H9 (cell line): ENCODE data around the gene NRXN3. TPM values are rescaled to one million over a fixed set of nuclear protein-coding genes. Genes with fewer than 3 reads are reported as not detected.

Source experiments
- DNase-seq: peaks from one replicate; pipeline ENCODE4 v3.0.0-alpha.2; 2017
- H2AFZ ChIP-seq: one replicate; pipeline ENCODE4 v1.6.1; 2013; ENCODE audit warnings: mild to moderate bottlenecking, low read length, control low read depth, moderate library complexity
- H2AK5ac ChIP-seq: 2 replicates; pipeline ENCODE4 v1.6.1; 2013; ENCODE audit warnings: low read length, control low read depth, mixed read lengths; ENCODE audit not compliant: insufficient read length
- H2BK120ac ChIP-seq: one replicate; pipeline ENCODE4 v1.6.1; 2013; ENCODE audit warnings: low read depth, mild to moderate bottlenecking, low read length, control low read depth, inconsistent platforms; ENCODE audit not compliant: poor library complexity, severe bottlenecking
- H2BK12ac ChIP-seq: 2 replicates; pipeline ENCODE4 v1.6.1; 2013; ENCODE audit warnings: low read length, control low read depth, mixed read lengths, low read depth; ENCODE audit not compliant: insufficient read length
- H2BK15ac ChIP-seq: 2 replicates; pipeline ENCODE4 v1.6.1; 2013; ENCODE audit warnings: low read depth, low read length, control low read depth
- H2BK20ac ChIP-seq: one replicate; pipeline ENCODE4 v1.6.1; 2013; ENCODE audit warnings: low read depth, mild to moderate bottlenecking, low read length, control low read depth, inconsistent platforms; ENCODE audit not compliant: poor library complexity, severe bottlenecking
- H2BK5ac ChIP-seq: 2 replicates; pipeline ENCODE4 v1.6.1; 2013; ENCODE audit warnings: low read length, control low read depth, mixed read lengths; ENCODE audit not compliant: insufficient read length
- H3K14ac ChIP-seq: 2 replicates; pipeline ENCODE4 v1.6.1; 2013; ENCODE audit warnings: low read length, control low read depth; ENCODE audit not compliant: insufficient read depth
- H3K18ac ChIP-seq: 2 replicates; pipeline ENCODE4 v1.6.1; 2013; ENCODE audit warnings: low read depth, mild to moderate bottlenecking, mixed read lengths, low read length, control low read depth; ENCODE audit not compliant: insufficient read length
- H3K23ac ChIP-seq: 2 replicates; pipeline ENCODE4 v1.6.1; 2013; ENCODE audit warnings: low read length, control low read depth, mixed read lengths, low read depth; ENCODE audit not compliant: insufficient read length
- H3K23me2 ChIP-seq: 2 replicates; pipeline ENCODE4 v1.6.1; 2013; ENCODE audit warnings: low read depth, mild to moderate bottlenecking, mixed read lengths, low read length, control low read depth; ENCODE audit not compliant: insufficient read length, poor library complexity, severe bottlenecking
- H3K27ac ChIP-seq: 2 replicates; pipeline ENCODE4 v1.5.1; 2013; ENCODE audit warnings: low read length, control low read depth, mixed read lengths, low read depth; ENCODE audit not compliant: insufficient read length
- H3K27me3 ChIP-seq: 2 replicates; pipeline ENCODE4 v1.6.1; 2013; ENCODE audit warnings: low read length, control low read depth, inconsistent platforms; ENCODE audit not compliant: insufficient read depth
- H3K4ac ChIP-seq: 2 replicates; pipeline ENCODE4 v1.6.1; 2013; ENCODE audit warnings: low read depth, mild to moderate bottlenecking, control low read depth, inconsistent platforms, low read length, moderate library complexity
- H3K4me1 ChIP-seq: 2 replicates; pipeline ENCODE4 v1.6.1; 2013; ENCODE audit warnings: low read length, control low read depth, inconsistent platforms; ENCODE audit not compliant: insufficient read depth
- H3K4me2 ChIP-seq: 2 replicates; pipeline ENCODE4 v1.6.1; 2013; ENCODE audit warnings: low read length, control low read depth, mixed read lengths; ENCODE audit not compliant: insufficient read length, insufficient read depth
- H3K56ac ChIP-seq: 2 replicates; pipeline ENCODE4 v1.6.1; 2013; ENCODE audit warnings: low read depth, mild to moderate bottlenecking, mixed read lengths, low read length, control low read depth; ENCODE audit not compliant: insufficient read length
- H3K79me1 ChIP-seq: 2 replicates; pipeline ENCODE4 v1.6.1; 2013; ENCODE audit warnings: low read depth, mild to moderate bottlenecking, moderate library complexity, low read length, control low read depth, inconsistent platforms; ENCODE audit not compliant: insufficient read depth, poor library complexity, severe bottlenecking
- H3K79me2 ChIP-seq: 2 replicates; pipeline ENCODE4 v1.6.1; 2013; ENCODE audit warnings: low read length, control low read depth, inconsistent platforms; ENCODE audit not compliant: insufficient read depth
- H3K9ac ChIP-seq: 2 replicates; pipeline ENCODE4 v1.6.1; 2013; ENCODE audit warnings: low read length, control low read depth, mixed read lengths; ENCODE audit not compliant: insufficient read length; ENCODE audit errors: extremely low read depth
- H3K9me3 ChIP-seq: one replicate; pipeline ENCODE4 v1.6.1; 2013; ENCODE audit warnings: low read depth, low read length, inconsistent platforms; ENCODE audit not compliant: control insufficient read depth
- H3T11ph ChIP-seq: one replicate; pipeline ENCODE4 v1.6.1; 2013; ENCODE audit warnings: mild to moderate bottlenecking, low read length, control low read depth, inconsistent platforms
- H4K20me1 ChIP-seq: one replicate; pipeline ENCODE4 v1.6.1; 2013; ENCODE audit not compliant: control insufficient read depth, insufficient read length, insufficient read depth
- H4K5ac ChIP-seq: 2 replicates; pipeline ENCODE4 v1.6.1; 2013; ENCODE audit warnings: low read depth, mild to moderate bottlenecking, mixed read lengths, low read length, control low read depth; ENCODE audit not compliant: insufficient read length
- H4K8ac ChIP-seq: replicated peaks from 2 replicates; pipeline ENCODE4 v1.6.1; 2013; ENCODE audit warnings: low read length, control low read depth, mixed read lengths, low read depth; ENCODE audit not compliant: insufficient read length
- H4K91ac ChIP-seq: 2 replicates; pipeline ENCODE4 v1.6.1; 2013; ENCODE audit warnings: low read depth, mild to moderate bottlenecking, moderate library complexity, mixed read lengths, low read length, control low read depth; ENCODE audit not compliant: insufficient read length
- H3K27ac Mint-ChIP-seq, 3 experiments: 2 replicates in 2 of 3; 3 replicates in 1 of 3; pipeline ENCODE4 v1.8.0; 2020 to 2021; ENCODE audit warnings: mixed read lengths in 3 of 3, mild to moderate bottlenecking in 1 of 3, moderate library complexity in 1 of 3
- H3K27me3 Mint-ChIP-seq: 2 replicates; pipeline ENCODE4 v1.8.0; 2021; ENCODE audit warnings: low read depth, mild to moderate bottlenecking, moderate library complexity, mixed read lengths
- H3K36me3 Mint-ChIP-seq, 3 experiments: 2 replicates in 2 of 3; 3 replicates in 1 of 3; pipeline ENCODE4 v1.8.0; 2020 to 2021; ENCODE audit warnings: low read depth in 3 of 3, mixed read lengths in 3 of 3; ENCODE audit not compliant: insufficient read depth in 1 of 3
- H3K4me1 Mint-ChIP-seq, 2 experiments: 2 replicates each; pipeline ENCODE4 v1.8.0; 2020; ENCODE audit warnings: mixed read lengths in 2 of 2
- H3K4me3 Mint-ChIP-seq, 2 experiments: 2 replicates in 1 of 2; 3 replicates in 1 of 2; pipeline ENCODE4 v1.8.0; 2020 to 2021; ENCODE audit warnings: mild to moderate bottlenecking in 2 of 2, mixed read lengths in 2 of 2, moderate library complexity in 1 of 2
- H3K9me3 Mint-ChIP-seq, 2 experiments: 2 replicates in 1 of 2; 3 replicates in 1 of 2; pipeline ENCODE4 v1.8.0; 2020; ENCODE audit warnings: mild to moderate bottlenecking in 2 of 2, mixed read lengths in 2 of 2, moderate library complexity in 1 of 2
- WGBS: extraction: QIAGEN DNeasy Blood & Tissue Kit; methylation state at CpG from one replicate; pipeline ENCODE4 v1.1.7; 2013; ENCODE audit warnings: missing lambda C conversion rate, low lambda C conversion rate, mixed read lengths; ENCODE audit not compliant: insufficient read length; ENCODE audit errors: extremely low coverage; 5-methylcytosine and 5-hydroxymethylcytosine counted together
- total RNA-seq: library from RNA; stranded (reverse); gene quantifications from 2 replicates; pipeline ENCODE4 v1.2.1, GENCODE V29; 2021
- TF ChIP-seq, protein P1 (sequence below): fragments of 200-600 bp; sonication (generic); conservative IDR thresholded peaks from 3 replicates; pipeline ENCODE4 v1.8.0; 2021; ENCODE audit warnings: antibody characterized with exemption, mild to moderate bottlenecking

NRXN3 gene
- total RNA-seq, 1 experiment from 2014 or later = 1.8 TPM

DNA sequence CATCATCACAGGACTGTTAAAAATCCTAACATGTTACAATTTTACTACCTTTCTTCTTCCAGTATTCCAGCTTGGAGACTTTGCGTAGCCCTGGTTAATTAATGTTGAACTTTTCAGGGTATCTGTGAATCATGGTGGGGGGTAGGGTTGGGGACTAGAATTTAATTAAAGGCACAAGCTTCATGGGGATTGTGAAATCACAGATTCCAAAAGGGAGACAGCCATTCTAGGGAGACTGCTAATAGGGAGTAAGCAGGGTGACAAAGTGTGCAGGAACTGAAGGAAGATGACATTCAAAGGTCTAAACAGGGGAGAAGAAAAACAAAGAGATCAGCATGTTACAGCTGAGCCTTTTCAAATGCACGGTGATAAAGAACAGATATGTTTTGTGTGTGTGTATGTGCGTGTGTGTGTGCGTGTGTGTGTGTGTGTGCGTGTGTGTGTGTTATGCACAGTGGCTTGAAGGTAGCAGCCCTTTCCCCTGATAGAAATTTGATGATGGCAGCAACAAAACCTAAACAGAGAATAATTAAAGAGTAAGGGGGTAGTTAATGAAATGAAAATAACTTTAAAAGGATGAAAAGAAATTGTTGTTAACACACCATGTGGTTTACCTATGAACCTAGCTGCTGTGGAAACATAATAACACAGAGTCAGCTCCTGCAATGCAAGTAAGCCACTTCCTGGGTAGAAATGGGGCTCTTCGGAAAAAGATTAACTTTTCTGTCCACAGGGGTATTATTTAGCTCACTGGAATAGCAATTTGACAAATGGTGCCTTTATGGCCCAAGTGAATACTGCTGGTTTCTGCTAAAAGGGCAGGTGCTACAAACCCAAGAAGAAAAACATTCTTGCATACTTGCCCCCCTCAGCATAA is 1459.5 kb downstream of the NRXN3 start:
- H3K27ac Mint-ChIP-seq = no peak overlapping the region
- Histone ChIP-seq H3K79me1 (no peaks in the 10 kb centered on the region), H3K56ac (no peak overlapping the region), H2AFZ (no peak overlapping the region), H4K8ac (no peak overlapping the region), H3K27ac (no peak overlapping the region), H3K14ac (no peak overlapping the region), H2BK5ac (no peak overlapping the region), H3K27me3 (no peaks in the 10 kb centered on the region), H2BK20ac (no peak overlapping the region), H3K23me2 (no peaks in the 10 kb centered on the region), H3K18ac (peak overlapping the region; percentile 46), H4K20me1 (no peaks in the 10 kb centered on the region), H3K4ac (no peak overlapping the region), H4K5ac (no peak overlapping the region), H2BK15ac (no peak overlapping the region), H3T11ph (no peak overlapping the region), H3K23ac (no peak overlapping the region), H3K9ac (no peak overlapping the region), H2AK5ac (no peak overlapping the region), H4K91ac (no peak overlapping the region), H3K79me2 (no peaks in the 10 kb centered on the region), H2BK120ac (no peak overlapping the region), H3K9me3 (no peaks in the 10 kb centered on the region), H2BK12ac (no peak overlapping the region), H3K4me1 (no peaks in the 10 kb centered on the region), H3K4me2 (no peak overlapping the region)
- H3K27me3 Mint-ChIP-seq = peaks cover 4% of the 10 kb centered on the region; the same call in 1 of the 2 replicates
- TF ChIP-seq, protein P1, sequence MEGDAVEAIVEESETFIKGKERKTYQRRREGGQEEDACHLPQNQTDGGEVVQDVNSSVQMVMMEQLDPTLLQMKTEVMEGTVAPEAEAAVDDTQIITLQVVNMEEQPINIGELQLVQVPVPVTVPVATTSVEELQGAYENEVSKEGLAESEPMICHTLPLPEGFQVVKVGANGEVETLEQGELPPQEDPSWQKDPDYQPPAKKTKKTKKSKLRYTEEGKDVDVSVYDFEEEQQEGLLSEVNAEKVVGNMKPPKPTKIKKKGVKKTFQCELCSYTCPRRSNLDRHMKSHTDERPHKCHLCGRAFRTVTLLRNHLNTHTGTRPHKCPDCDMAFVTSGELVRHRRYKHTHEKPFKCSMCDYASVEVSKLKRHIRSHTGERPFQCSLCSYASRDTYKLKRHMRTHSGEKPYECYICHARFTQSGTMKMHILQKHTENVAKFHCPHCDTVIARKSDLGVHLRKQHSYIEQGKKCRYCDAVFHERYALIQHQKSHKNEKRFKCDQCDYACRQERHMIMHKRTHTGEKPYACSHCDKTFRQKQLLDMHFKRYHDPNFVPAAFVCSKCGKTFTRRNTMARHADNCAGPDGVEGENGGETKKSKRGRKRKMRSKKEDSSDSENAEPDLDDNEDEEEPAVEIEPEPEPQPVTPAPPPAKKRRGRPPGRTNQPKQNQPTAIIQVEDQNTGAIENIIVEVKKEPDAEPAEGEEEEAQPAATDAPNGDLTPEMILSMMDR = no peak
- no peak for DNase-seq
- H3K36me3 Mint-ChIP-seq = no peaks in the 10 kb centered on the region; a peak in 2 of 7 replicates
- H3K9me3 Mint-ChIP-seq = peaks cover 2 to 3% of the 10 kb centered on the region in 2 experiments; a peak in 3 of 5 replicates
- H3K4me3 Mint-ChIP-seq = no peak overlapping the region
- peaks cover 0 to 2% of the 10 kb centered on the region in 2 experiments; a peak in 1 of 4 replicates for H3K4me1 Mint-ChIP-seq
- no CpG with 5 or more reads among the region's 6 CpGs for WGBS
